Mucosa of descending colon (tissue), 3 donors: ENCODE measurements around the gene STN1. TPM values are rescaled to one million over a fixed set of nuclear protein-coding genes. Genes with fewer than 3 reads are reported as not detected.

Source experiments
- ATAC-seq: fragments of 200-7000 bp; cut with Tn5 transposase; one replicate; pipeline ENCODE4 v1.9.1; 2020; ENCODE audit warnings: mild to moderate bottlenecking, moderate library complexity
- DNase-seq, 3 donors: peaks; one replicate each; pipeline ENCODE4 v3.0.0-alpha.2; 2020
- H3K36me3 ChIP-seq: fragments of 200-600 bp; one replicate; pipeline ENCODE4 v1.8.0; 2021; ENCODE audit warnings: low read depth, mild to moderate bottlenecking
- H3K4me1 ChIP-seq: fragments of 200-600 bp; one replicate; pipeline ENCODE4 v1.8.0; 2021; ENCODE audit warnings: low read depth, mild to moderate bottlenecking
- H3K4me3 ChIP-seq: fragments of 200-600 bp; one replicate; pipeline ENCODE4 v1.8.0; 2021; ENCODE audit warnings: mild to moderate bottlenecking
- H3K9me3 ChIP-seq: fragments of 200-600 bp; one replicate; pipeline ENCODE4 v1.8.0; 2021; ENCODE audit warnings: mild to moderate bottlenecking
- CTCF ChIP-seq: fragments of 200-600 bp; IDR thresholded peaks from one replicate; pipeline ENCODE4 v1.8.0; 2022; ENCODE audit warnings: antibody characterized with exemption, mild to moderate bottlenecking
- intact Hi-C, 2 donors: fragments of 100-400 bp; cut with DNase I in 1 of 2; cut with micrococcal nuclease in 1 of 2; formaldehyde crosslinking; loops; one replicate each; pipeline versions ENCODE4 v1.11.0 to v1.11.1; 2022; cut with DNase I, micrococcal nuclease
- total RNA-seq, 3 donors: library from RNA; stranded (reverse); fragmentation: NEBNext Ultra II Directional in 2 of 3; extraction: Animal tissue kit (Norgen Biotek cat#: 25700) in 2 of 3; gene quantifications; one replicate each; pipeline versions ENCODE4 v1.2.1 to v1.2.4, GENCODE V29; 2021 to 2023
- donor health status: DM: no; HTN: no; CAD: no; lungs with moderate emphysema.
- donor health status: DM: no; HTN: no; CAD: no.
- donor health status: DM: no; HTN: yes; CAD: no.

The STN1 gene
- total RNA-seq, 3 donors from 2014 or later = 18.8 to 25.2 (median 20.7) TPM

DNA sequence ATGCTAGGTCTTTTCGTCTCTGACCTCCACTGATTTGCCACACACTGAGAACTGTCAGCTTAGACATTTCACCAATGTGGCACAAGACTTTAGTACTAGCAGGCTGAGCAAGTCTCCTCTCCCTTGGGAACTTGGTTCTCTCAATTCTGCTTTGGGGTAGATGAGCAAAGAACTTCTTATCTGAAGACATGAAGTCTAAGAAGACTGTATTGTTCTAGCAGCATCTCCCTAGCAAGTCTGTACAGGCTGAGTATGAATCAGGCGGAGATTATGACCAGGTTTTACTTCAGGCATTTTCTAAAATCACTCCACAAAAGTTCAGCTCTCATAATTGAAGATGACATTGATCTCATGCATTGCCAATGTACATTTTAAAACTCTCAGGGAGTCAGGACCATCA is 23.8 kb upstream of the STN1 start:
- no peaks in the 10 kb centered on the region for H3K9me3 ChIP-seq
- no peak overlapping the region for H3K4me3 ChIP-seq
- no peak for TF ChIP-seq CTCF
- no peak for ATAC-seq
- intact Hi-C loops = no loop called here
- DNase-seq = no peak
- H3K36me3 ChIP-seq = no peaks in the 10 kb centered on the region
- H3K4me1 ChIP-seq = no peaks in the 10 kb centered on the region

- intact Hi-C loops = no loop called here
- Histone ChIP-seq H3K36me3 (no peaks in the 10 kb centered on the region), H3K4me3 (no peak overlapping the region), H3K4me1 (no peaks in the 10 kb centered on the region), H3K9me3 (no peaks in the 10 kb centered on the region)
- DNase-seq = no peak
- ATAC-seq = no peak
- TF ChIP-seq CTCF = no peak
These were observed 21.5 kb upstream of the STN1 start for GRCh38 chr10:103939522-103939921.

DNA sequence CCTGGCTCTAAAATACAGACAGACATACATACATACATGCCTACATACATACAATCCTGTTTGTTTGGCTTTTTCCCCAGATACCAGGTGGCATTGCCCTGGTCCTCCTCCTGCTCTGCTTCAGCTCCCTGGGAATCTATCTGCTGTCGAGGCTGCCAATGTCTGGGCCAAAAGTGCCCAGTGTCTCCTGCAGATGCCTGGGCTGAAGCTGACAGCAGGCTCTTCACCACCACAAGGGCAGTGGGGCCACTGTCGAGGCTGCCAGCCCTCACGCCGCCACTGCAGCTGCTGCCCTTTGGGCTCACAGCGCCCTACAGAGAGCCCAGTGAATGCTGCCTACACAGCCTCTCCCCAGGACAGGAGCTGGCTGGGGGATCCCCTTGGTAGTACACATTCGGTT is 18.0 kb upstream of the STN1 start:
- Histone ChIP-seq H3K9me3 (no peaks in the 10 kb centered on the region), H3K4me3 (no peak overlapping the region), H3K4me1 (no peaks in the 10 kb centered on the region), H3K36me3 (no peaks in the 10 kb centered on the region)
- no peak for ATAC-seq
- no peak for TF ChIP-seq CTCF
- intact Hi-C loops = no loop called here
- no peak for DNase-seq

DNA sequence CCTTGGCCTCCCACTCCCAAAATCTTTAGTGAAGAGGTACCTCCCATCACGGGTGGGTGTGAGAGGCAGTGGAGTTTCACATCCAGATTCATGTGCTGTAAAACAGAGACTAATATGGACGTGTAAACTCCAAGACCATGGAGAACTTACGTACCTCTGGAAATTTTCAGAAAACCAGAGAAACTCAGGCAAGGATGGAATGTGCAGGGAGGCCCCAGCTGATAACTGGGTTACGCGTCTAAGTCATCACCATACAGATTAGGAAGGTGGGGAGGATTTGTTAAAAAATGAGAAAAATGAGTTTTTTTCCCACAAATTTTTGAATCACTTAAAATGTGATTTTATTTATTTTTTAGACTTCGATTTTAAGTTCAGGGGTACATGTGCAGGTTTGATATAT is 16.3 kb upstream of the STN1 start:
- no peaks in the 10 kb centered on the region for H3K4me1 ChIP-seq
- intact Hi-C loops = no loop called here
- TF ChIP-seq CTCF = no peak
- ATAC-seq (no peak), DNase-seq (no peak)
- H3K4me3 ChIP-seq = no peak overlapping the region
- no peaks in the 10 kb centered on the region for H3K36me3 ChIP-seq
- no peaks in the 10 kb centered on the region for H3K9me3 ChIP-seq

DNA sequence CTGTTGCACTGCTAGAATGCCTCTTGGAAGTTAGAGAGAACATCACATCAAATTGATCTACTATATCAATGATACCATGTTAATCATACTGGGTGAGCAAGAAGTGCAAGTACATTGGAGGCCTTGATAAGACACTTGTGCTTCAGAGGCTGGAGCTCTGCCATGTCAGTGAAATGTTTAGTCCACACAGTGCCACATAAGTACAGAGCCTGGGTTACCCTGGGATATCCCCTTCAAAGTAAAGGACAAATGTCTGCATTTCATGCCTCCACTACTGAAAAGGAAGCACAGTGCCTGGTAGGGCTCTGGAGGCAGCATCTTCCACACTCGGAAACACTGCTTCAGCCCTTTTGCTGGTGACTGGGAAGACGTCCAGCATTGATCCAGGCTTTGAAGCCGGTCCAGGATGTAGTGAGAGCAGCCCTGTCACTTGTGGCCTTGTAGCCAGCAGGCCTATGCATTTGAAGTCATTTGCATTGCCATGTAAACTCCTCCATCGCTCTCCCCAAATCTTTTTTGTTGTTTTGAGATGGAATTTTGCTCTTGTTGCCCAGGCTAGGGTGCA is 15.7 kb upstream of the STN1 start:
- Histone ChIP-seq H3K4me1 (no peaks in the 10 kb centered on the region), H3K9me3 (no peaks in the 10 kb centered on the region), H3K36me3 (no peaks in the 10 kb centered on the region), H3K4me3 (no peak overlapping the region)
- no peak for DNase-seq
- intact Hi-C loops = no loop called here
- TF ChIP-seq CTCF = no peak
- ATAC-seq = no peak

DNA sequence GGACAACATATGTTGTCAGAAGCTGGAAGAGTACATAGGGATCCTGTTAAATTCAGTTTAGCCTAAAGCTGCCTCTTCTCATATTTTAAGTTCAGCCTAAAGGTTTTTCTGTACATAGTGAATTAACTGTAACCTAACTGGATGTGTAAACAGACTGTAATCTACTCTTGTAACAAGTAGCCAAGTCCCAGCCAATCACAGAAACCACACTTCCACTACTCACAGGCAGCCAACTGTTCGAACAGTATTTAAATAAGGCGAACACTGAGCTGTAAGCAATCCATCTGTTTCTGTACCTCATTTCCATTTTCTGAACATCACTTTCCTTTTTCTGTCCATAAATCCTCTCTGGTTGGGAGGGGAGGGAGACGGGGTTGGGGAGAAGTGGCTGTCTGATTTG is 15.0 kb upstream of the STN1 start:
- intact Hi-C loops = no loop called here

More for the DNA sequence above, 15.0 kb upstream of the STN1 start:
- no peak for DNase-seq
- Histone ChIP-seq H3K4me1 (no peaks in the 10 kb centered on the region), H3K4me3 (no peak overlapping the region), H3K9me3 (no peaks in the 10 kb centered on the region), H3K36me3 (no peaks in the 10 kb centered on the region)
- TF ChIP-seq CTCF = no peak
- ATAC-seq = peak; percentile 59
